CD4-positive, alpha-beta T cell treated with Interleukin-12 subunit alpha and Interleukin-12 subunit beta, for 1 hour (primary cell): ENCODE results near the gene CCN2.

Experiments
- DNase-seq: peaks from one replicate; pipeline ENCODE4 v3.0.0-alpha.2; 2020

The CCN2 gene

GRCh38 chr6:131963063-131963462 is 11.9 kb upstream of the CCN2 start:
- DNase-seq, result no peak

DNA sequence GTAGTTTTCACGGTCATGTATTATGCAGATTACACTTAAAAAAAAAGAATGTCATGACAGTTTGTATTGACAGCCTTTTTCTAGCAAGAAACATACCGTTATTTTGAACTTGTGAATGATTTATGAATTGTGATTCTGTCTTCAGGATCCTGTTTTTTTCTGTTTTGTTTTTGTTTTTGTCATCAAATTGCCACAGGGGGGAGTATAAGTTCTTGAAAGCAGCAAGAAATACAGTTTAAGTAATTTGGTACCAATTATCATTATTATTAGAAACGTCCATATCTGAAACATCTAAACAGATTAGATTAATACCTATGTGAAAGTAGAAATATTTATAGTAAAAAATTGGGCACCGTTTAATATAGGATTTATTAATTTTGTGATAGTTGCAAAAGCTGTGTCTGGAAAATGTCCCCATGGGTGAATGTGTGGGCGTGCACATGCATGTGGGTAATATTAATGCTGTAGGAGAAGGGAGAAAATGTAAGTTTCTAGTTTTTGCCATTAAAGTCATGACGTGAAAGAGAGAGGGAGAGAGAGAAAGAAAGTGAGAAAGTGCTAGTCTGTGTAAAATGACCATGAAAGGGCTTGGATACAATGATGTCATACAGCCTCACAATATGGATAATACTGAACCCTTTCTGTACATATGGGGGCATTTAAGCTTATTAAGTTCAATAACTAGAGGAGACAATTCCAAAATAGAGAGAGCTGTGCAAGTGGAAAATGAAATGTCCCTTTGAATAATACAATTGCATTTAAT is 9.4 kb upstream of the CCN2 start:
- no peak for DNase-seq

DNA sequence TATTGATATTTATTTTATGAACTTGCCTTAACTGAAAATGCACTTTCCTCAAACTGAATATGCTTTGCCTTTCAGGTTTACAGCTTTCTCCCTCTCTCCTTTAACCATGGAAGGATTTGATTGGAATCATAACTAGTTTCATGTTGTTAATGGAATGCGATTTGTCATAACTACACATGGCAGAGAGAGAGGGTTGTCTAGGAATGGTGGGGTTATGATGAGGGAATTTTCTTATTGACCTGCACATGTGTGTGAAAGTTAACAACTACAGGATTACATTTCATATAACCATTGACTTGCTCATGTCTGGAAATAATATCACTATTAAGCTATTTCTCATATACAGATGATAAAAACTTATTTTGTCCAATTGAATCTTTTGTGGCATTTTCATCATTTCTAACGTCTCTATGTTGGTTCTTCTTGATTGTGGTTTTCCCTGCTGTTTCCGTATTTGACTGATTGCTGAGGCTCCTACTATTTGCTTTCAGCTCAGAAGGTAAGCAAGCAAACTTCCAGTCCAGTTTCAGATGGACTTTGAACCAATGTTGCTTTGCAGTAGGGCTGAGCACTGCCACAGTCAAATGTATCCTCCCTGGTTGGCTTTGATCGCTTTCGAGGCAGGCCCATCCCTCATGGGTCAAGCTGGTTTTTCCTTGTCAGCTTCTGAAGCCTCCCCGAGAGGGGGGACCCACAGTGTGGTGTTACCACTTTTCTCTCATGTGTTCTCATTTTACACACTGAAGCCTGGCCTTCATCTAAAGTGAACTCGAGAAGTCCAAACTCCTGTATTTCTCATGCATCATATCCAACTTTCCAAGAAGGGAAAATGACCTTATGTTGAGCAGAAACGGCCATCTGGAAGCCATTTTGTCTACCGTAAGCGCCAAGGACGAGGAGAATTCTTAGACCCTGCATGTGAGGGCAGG is 7.6 kb upstream of the CCN2 start:
- no peak for DNase-seq

DNA sequence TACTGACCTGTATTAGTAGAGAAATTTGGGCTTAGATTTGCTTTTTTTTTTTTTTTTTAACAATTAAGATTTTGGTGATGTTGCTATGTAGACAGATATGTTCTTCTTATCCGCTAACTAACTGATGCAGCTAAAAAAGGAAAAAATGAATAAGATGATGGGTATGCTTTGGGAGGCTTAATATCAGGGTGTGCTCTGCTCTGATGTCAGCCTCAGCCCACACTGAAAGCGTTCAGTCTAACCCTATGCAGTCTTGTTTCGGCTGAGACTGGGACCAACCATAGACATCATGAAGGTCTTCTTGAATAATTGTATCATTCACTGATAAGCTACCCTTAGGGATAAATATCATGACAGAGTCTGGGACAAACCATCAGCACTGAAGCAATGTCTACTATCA is 6.9 kb upstream of the CCN2 start:
- DNase-seq, result no peak

GRCh38 chr6:131955876-131956275 is 4.7 kb upstream of the CCN2 start:
- no peak for DNase-seq

- DNase-seq, result no peak
Measured at GRCh38 chr6:131955192-131955591, 4.0 kb upstream of the CCN2 start.

GRCh38 chr6:131954775-131955107 is 3.6 kb upstream of the CCN2 start:
- no peak for DNase-seq

- DNase-seq, result no peak
Measured at GRCh38 chr6:131954059-131954774, 3.0 kb upstream of the CCN2 start.

GRCh38 chr6:131952886-131953509 is 1.8 kb upstream of the CCN2 start:
- no peak for DNase-seq

DNA sequence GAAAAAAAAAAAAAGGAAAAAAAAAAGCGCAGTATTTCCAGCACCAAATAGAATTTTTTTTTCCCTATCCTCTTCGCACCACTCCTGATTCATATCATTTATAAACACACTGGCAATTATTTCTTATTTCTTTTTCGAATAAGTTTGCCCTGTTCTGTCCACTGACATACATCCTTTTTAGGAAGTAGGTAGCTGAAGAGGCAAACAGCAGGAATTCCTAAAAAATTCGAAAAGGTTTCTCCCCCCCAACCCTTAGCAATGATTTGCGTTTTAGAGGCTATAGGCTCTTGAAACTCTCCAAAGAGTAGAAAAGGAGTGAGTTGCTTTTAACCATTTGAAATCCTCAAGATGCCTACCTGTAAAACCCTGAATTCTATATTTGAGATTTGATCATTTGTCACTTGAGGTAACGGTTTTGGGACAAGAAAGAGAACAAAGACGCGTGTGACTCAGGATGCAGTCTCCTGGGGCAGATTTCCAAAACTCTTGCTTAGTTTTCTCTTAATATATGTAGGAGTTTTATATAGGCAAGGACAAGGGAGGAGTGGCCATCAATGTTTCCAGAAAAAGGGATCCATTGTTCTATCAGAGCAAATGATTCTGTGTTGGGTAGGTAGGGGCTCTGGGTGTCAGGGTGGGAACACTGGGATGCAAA is 531 bp upstream of the CCN2 start:
- no peak for DNase-seq

DNA sequence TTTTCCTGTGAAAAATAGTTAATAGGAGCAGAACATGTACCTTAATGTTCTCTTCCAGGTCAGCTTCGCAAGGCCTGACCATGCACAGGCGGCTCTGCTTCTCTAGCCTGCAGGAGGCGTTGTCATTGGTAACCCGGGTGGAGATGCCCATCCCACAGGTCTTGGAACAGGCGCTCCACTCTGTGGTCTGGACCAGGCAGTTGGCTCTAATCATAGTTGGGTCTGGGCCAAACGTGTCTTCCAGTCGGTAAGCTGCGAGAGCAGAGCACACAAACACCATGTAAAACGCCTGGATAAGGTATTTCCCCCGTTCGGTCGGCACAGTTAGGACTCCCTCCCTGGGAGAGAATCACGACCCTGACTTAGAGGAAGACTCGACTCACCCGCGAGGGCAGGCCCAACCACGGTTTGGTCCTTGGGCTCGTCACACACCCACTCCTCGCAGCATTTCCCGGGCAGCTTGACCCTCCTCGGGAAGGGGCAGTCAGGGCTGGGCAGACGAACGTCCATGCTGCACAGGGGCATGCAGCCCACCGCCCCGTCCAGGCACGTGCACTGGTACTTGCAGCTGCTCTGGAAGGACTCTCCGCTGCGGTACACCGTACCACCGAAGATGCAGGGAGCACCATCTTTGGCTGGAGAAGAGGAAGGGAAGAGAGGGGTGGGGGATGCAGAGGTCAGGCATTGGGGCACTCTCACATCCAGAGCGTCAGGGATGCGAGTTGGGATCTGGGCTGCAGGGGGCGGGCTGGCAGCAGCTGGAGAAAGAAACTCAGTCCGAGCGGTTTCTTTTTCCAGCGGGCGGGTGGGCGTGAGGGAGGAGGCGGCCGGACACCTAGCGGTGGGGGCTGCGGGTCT is 1.0 kb downstream of the CCN2 start:
- DNase-seq, result no peak

DNA sequence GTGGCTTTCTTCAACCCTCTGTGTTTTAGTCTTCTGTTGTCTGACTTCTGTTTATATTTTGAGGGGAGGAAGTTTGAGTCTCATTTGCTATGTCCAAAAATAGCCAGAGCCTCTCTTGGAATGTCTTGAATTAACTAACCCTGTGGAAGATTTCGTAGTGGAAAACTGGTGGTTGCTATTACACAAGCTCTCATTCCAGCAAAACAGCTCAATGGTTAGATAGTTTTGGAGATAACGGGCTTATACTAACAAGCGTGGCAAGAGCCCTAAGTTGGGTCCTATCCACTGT is 1.6 kb downstream of the CCN2 start:
- no peak for DNase-seq

DNA sequence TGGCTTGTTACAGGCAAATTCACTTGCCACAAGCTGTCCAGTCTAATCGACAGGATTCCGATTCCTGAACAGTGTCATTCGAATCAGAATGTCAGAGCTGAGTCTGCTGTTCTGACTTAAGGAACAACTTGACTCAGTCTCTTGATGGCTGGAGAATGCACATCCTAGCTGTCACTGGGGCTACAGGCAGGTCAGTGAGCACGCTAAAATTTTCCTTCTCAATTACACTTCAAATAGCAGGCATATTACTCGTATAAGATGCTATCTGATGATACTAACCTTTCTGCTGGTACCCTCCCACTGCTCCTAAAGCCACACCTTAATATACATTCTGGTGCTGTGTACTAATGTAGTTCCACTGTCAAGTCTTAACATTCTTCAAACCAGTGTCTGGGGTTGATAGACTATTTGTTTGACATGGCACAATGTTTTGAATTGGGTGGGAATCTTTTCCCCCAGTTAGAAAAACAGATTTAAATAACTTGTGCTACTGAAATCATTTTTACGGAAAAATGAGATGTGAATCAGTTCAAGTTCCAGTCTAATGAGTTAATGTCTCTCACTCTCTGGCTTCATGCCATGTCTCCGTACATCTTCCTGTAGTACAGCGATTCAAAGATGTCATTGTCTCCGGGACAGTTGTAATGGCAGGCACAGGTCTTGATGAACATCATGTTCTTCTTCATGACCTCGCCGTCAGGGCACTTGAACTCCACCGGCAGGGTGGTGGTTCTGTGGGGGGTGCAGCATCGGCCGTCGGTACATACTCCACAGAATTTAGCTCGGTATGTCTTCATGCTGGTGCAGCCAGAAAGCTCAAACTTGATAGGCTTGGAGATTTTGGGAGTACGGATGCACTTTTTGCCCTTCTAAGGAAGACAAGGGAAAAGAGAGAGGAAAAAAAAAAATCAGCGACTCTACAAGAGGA is 2.2 kb downstream of the CCN2 start:
- DNase-seq, result no peak

- no peak for DNase-seq
Measured at GRCh38 chr6:131947986-131948661, 3.0 kb downstream of the CCN2 start.

DNA sequence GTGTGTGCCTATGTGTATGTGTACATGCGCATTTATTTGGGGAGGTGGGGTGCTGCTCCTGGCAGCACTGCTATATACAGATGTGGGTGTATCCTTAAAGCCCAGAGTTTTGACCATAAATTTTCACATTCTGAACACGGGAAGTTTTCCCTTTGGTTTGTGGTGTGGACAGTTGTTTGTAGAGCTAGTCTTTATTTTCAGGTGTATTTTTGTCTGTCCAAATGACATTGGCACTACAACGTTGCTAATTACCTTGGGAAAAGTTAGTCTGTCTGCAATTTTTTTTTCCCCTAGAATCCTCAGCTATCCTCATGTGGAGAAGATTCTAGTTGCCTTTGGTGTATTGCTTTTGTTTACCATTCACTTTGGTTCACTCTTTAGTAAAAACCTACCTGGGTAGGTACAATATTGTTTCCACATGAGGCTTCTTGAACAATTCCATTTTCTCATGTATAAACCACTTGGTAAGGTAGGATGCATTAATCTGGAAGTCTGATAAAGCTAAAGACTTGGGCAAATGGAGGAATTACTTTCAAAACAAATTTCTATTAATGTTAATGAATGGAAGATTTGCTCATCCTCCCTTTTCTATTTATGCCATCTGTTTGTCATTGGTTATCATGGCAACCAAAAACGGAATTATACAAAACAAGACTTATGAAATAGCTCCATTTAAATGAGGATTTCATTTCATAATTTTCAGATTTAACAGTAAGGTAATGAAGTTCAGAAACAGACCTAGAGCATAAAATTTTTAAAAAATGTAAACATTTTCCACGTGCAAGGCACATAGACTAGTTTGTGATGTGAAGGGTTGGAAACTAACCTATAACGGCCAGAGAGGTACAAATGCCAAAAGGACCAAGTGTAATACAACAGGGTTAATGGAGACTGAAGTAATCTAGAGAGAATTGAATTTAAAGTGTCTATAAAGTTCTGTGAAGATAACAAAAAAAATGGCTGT is 3.9 kb downstream of the CCN2 start:
- no peak for DNase-seq

GRCh38 chr6:131946404-131946991 is 4.7 kb downstream of the CCN2 start:
- DNase-seq, result no peak

DNA sequence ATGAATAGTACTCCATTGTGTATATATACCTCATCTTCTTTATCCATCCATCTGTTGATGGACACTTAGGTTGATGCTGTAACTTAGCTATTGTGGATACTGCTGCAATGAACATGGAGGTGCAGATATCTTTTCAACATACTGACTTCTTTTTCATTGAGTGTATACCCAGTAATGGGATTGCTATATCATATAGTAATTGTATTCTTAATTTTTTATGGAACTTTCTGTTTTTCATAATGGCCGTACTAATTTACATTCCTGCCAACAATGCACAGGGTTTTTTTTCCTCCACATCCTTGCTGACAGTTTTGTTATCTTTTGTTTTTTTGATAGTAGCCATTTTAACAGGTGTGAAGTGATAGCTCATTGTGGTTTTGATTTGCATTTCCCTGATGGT is 5.2 kb downstream of the CCN2 start:
- no peak for DNase-seq
